Esophagus squamous epithelium (tissue), 5 donors: ENCODE results near the gene OTUD6A. TPM values are rescaled to one million over a fixed set of nuclear protein-coding genes. Genes with fewer than 3 reads are reported as not detected.

Experiments
- DNase-seq: peaks from one replicate; lab custom pipeline; 2025; lab: John Stamatoyannopoulos, UW
- H3K27ac ChIP-seq, 4 donors: fragments of 200-600 bp; sonication (generic); one replicate each; pipeline ENCODE4 v1.5.1; 2016 to 2019; ENCODE audit warnings: mild to moderate bottlenecking in 1 of 4
- H3K27me3 ChIP-seq, 4 donors: fragments of 200-600 bp; sonication (generic); 1 replicate in 3 of 4; 2 replicates in 1 of 4; pipeline versions ENCODE4 v1.5.1 to v1.6.0; 2017 to 2021; ENCODE audit warnings: antibody characterized with exemption in 1 of 4
- H3K36me3 ChIP-seq, 3 donors: fragments of 200-600 bp; sonication (generic); one replicate each; pipeline ENCODE4 v1.5.1; 2016 to 2019
- H3K4me1 ChIP-seq, 3 donors: fragments of 200-600 bp; sonication (generic); one replicate each; pipeline ENCODE4 v1.5.1; 2017 to 2019
- H3K4me3 ChIP-seq, 4 donors: fragments of 200-600 bp; sonication (generic); 1 replicate in 3 of 4; 2 replicates in 1 of 4; pipeline ENCODE4 v1.5.1; 2016 to 2019; ENCODE audit warnings: mild to moderate bottlenecking in 2 of 4, moderate library complexity in 1 of 4
- H3K9me3 ChIP-seq, 3 donors: fragments of 200-600 bp; sonication (generic); one replicate each; pipeline ENCODE4 v1.5.1; 2016 to 2019
- POLR2A ChIP-seq, 4 donors: fragments of 450-650 bp; IDR thresholded peaks; one replicate each; pipeline ENCODE4 v1.6.1; 2017; ENCODE audit warnings: antibody characterized with exemption in 4 of 4, mild to moderate bottlenecking in 4 of 4, moderate library complexity in 3 of 4
- WGBS, 2 donors: methylation state at CpG; one replicate each; pipeline ENCODE4 v1.1.5; 2018; 5-methylcytosine and 5-hydroxymethylcytosine counted together
- intact Hi-C: fragments of 100-400 bp; cut with DNase I; formaldehyde crosslinking; loops from one replicate; pipeline ENCODE4 v1.15.0; 2022
- total RNA-seq, 4 donors: library from RNA; depleted of rRNA; stranded (reverse); fragments of >200 nt; gene quantifications; one replicate each; pipeline ENCODE4 v1.1.0, GENCODE V29; 2016
- TF ChIP-seq, protein P1 (sequence below), 6 experiments: fragments of 450-650 bp in 4 of 6; fragments of 200-600 bp in 2 of 6; sonication (generic) in 2 of 6; IDR thresholded peaks; one replicate each; pipeline ENCODE4 v1.5.1; 2016 to 2019; ENCODE audit warnings: antibody characterized with exemption in 6 of 6, mild to moderate bottlenecking in 4 of 6, moderate library complexity in 4 of 6
- donor health status: DM: yes; HTN: yes; CAD: no.

The OTUD6A gene
- total RNA-seq, result not detected

- Histone ChIP-seq H3K4me3 (no peak within 1 kb of the TSS), H3K27ac (no peak within 1 kb of the TSS), H3K36me3 (no peaks in the 10 kb centered on the region), H3K4me1 (no peaks in the 10 kb centered on the region), H3K9me3 (no peaks in the 10 kb centered on the region), H3K27me3 (no peaks in the 10 kb centered on the region)
- no peak for DNase-seq
- intact Hi-C loops, result no loop called here
- WGBS, 2 donors, result 87 to 92% methylated on average over 3 to 12 of the region's 14 CpGs
- TF ChIP-seq POLR2A (IDR thresholded peaks at IDR 0.05), result no peak
- TF ChIP-seq, protein P1, sequence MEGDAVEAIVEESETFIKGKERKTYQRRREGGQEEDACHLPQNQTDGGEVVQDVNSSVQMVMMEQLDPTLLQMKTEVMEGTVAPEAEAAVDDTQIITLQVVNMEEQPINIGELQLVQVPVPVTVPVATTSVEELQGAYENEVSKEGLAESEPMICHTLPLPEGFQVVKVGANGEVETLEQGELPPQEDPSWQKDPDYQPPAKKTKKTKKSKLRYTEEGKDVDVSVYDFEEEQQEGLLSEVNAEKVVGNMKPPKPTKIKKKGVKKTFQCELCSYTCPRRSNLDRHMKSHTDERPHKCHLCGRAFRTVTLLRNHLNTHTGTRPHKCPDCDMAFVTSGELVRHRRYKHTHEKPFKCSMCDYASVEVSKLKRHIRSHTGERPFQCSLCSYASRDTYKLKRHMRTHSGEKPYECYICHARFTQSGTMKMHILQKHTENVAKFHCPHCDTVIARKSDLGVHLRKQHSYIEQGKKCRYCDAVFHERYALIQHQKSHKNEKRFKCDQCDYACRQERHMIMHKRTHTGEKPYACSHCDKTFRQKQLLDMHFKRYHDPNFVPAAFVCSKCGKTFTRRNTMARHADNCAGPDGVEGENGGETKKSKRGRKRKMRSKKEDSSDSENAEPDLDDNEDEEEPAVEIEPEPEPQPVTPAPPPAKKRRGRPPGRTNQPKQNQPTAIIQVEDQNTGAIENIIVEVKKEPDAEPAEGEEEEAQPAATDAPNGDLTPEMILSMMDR (IDR thresholded peaks at IDR 0.05), result no peak
Measured at GRCh38 chrX:70062076-70062475, at the start of gene OTUD6A. TSS of gene OTUD6A (plus strand) at chrX:70062457. CDS start at chrX:70062525, 68 bp downstream.

DNA sequence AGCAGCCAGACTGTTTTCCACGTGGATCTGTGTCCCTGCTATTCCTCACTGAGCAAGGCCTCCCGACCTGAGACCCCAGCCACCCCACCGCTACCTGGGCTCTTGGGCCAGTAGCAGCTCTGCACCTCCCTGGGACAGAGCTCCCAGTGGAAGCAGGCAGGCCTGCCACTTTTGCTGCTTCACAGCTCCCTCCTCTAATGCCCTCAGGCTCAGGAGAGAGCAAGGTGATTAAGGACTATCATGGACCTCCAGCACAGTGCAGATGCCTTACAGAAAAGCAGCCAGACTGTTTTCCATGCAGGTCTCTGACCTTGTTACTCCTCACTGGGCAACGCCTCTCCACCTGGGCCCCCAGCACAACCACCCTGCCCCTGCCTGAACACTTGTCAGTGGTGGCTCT lies 49.5 kb upstream of the OTUD6A start:
- WGBS, 2 donors, result no CpG with 5 or more reads among the region's 4 CpGs

DNA sequence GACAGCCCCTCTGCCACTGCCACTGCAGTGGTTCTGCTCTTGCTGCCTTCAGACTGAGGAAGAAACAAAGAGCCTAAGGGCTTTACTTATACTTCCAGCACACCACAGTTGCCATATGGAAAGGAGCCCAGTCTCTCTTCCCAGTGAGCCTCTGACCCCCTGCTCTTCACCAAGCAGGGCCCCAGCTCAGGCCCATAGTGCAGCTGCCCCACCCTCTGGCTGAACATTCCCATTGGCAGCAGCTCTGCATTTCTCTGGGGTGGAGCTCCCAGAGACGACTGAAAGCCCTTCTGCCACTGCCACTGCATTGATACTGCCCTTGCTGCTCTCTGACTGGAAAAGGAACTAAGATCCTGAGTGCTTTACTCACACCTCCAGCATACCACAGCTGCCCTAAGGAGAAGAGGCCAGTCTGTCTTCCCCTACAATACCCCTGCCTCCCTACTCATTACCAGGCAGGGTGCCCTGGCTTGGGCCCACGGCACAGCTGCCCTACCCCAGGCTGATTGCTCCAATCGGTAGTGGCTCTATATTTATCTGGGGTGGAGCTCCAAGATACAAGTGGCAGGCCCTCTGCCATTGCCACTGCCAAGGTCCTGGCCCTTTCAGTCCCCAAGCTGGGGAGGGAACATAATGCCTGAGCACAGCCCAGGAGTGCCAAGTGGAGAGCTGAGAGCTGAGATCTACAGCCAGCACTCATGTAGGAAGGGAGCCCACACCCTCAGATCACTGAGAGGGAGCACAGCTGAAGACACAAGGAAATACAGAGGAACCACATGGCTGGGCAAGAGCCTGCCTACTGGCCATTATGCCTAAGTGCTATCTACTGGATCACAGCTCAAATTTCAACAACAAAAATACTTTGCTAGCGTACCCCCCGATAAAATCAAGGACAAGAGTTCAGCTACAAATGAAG lies 48.5 kb upstream of the OTUD6A start:
- Histone ChIP-seq H3K27me3 (no peaks in the 10 kb centered on the region), H3K27ac (no peak overlapping the region), H3K9me3 (no peaks in the 10 kb centered on the region), H3K4me3 (no peak overlapping the region), H3K4me1 (peaks cover 0 to 4% (median 0%) of the 10 kb centered on the region in 3 donors), H3K36me3 (no peaks in the 10 kb centered on the region)
- WGBS, 2 donors, result 100% methylated on average over 2 of the region's 5 CpGs
- DNase-seq, result no peak
- TF ChIP-seq POLR2A (IDR thresholded peaks at IDR 0.05), result no peak
- TF ChIP-seq, protein P1 (IDR thresholded peaks at IDR 0.05), result no peak
- intact Hi-C loops, result no loop called here

More for the DNA sequence above, 49.5 kb upstream of the OTUD6A start:
- intact Hi-C loops, result no loop called here
- no peak for DNase-seq
- H3K4me1 ChIP-seq, result peaks cover 0 to 4% (median 0%) of the 10 kb centered on the region in 3 donors
- no peak overlapping the region for H3K27ac ChIP-seq
- H3K27me3 ChIP-seq, result no peaks in the 10 kb centered on the region
- TF ChIP-seq, protein P1 (IDR thresholded peaks at IDR 0.05), result no peak
- no peak for TF ChIP-seq POLR2A (IDR thresholded peaks at IDR 0.05)
- H3K4me3 ChIP-seq, result no peak overlapping the region
- no peaks in the 10 kb centered on the region for H3K36me3 ChIP-seq
- no peaks in the 10 kb centered on the region for H3K9me3 ChIP-seq

GRCh38 chrX:70016513-70016912 lies 45.7 kb upstream of the OTUD6A start:
- WGBS, 2 donors, result 88 to 95% methylated on average over 2 of the region's 2 CpGs
- Histone ChIP-seq H3K27me3 (no peaks in the 10 kb centered on the region), H3K9me3 (no peaks in the 10 kb centered on the region), H3K36me3 (no peaks in the 10 kb centered on the region), H3K4me1 (peaks cover 0 to 4% (median 0%) of the 10 kb centered on the region in 3 donors), H3K27ac (no peak overlapping the region), H3K4me3 (no peak overlapping the region)
- intact Hi-C loops, result no loop called here
- DNase-seq, result no peak
- TF ChIP-seq, protein P1 (IDR thresholded peaks at IDR 0.05), result no peak
- no peak for TF ChIP-seq POLR2A (IDR thresholded peaks at IDR 0.05)

GRCh38 chrX:70022616-70023015 lies 39.6 kb upstream of the OTUD6A start:
- intact Hi-C loops, result no loop called here
- no peak overlapping the region for H3K4me3 ChIP-seq
- no peak overlapping the region for H3K27ac ChIP-seq
- H3K9me3 ChIP-seq, result no peaks in the 10 kb centered on the region
- H3K27me3 ChIP-seq, result no peaks in the 10 kb centered on the region
- TF ChIP-seq, protein P1 (IDR thresholded peaks at IDR 0.05), result no peak
- no peak for TF ChIP-seq POLR2A (IDR thresholded peaks at IDR 0.05)
- DNase-seq, result no peak
- no peaks in the 10 kb centered on the region for H3K36me3 ChIP-seq
- 72 to 93% methylated on average over 4 of the region's 4 CpGs for WGBS, 2 donors
- no peaks in the 10 kb centered on the region for H3K4me1 ChIP-seq
